Parathyroid adenoma (tissue), 2 donors: ENCODE data around the gene FAM168A.

ENCODE experiments used
- H2AFZ ChIP-seq: fragments of 300-600 bp; sonication (generic); one replicate; pipeline ENCODE4 v1.7.0; 2017; ENCODE audit warnings: antibody characterized with exemption, mild to moderate bottlenecking
- H3K27ac ChIP-seq: fragments of 300-600 bp; sonication (generic); one replicate; pipeline ENCODE4 v1.7.0; 2017
- H3K27me3 ChIP-seq: fragments of 300-600 bp; sonication (generic); one replicate; pipeline ENCODE4 v1.7.0; 2017; ENCODE audit warnings: low read length; ENCODE audit not compliant: control insufficient read depth, insufficient read depth
- H3K36me3 ChIP-seq: fragments of 300-600 bp; sonication (generic); one replicate; pipeline ENCODE4 v1.7.0; 2017; ENCODE audit warnings: low read length; ENCODE audit not compliant: control insufficient read depth, insufficient read depth
- H3K4me1 ChIP-seq: fragments of 300-600 bp; sonication (generic); one replicate; pipeline ENCODE4 v1.7.0; 2017; ENCODE audit warnings: control low read depth
- H3K4me2 ChIP-seq: fragments of 300-600 bp; sonication (generic); one replicate; pipeline ENCODE4 v1.7.0; 2017; ENCODE audit warnings: low read length
- H3K4me3 ChIP-seq: fragments of 300-600 bp; sonication (generic); one replicate; pipeline ENCODE4 v1.7.0; 2017; ENCODE audit warnings: low read depth, low read length
- H3K79me2 ChIP-seq: fragments of 300-600 bp; sonication (generic); one replicate; pipeline ENCODE4 v1.7.0; 2017; ENCODE audit warnings: control low read depth
- H3K9ac ChIP-seq: fragments of 300-600 bp; sonication (generic); one replicate; pipeline ENCODE4 v1.7.0; 2017; ENCODE audit warnings: mild to moderate bottlenecking
- H3K9me3 ChIP-seq: fragments of 300-600 bp; sonication (generic); one replicate; pipeline ENCODE4 v1.7.0; 2017; ENCODE audit warnings: low read length; ENCODE audit not compliant: control insufficient read depth
- TF ChIP-seq, protein P1 (sequence below): fragments of 300-600 bp; sonication (generic); IDR thresholded peaks from one replicate; pipeline ENCODE4 v1.7.0; 2017; ENCODE audit warnings: antibody characterized with exemption, mild to moderate bottlenecking
- donor health status: primary hyperparathyroidism.

FAM168A gene

DNA sequence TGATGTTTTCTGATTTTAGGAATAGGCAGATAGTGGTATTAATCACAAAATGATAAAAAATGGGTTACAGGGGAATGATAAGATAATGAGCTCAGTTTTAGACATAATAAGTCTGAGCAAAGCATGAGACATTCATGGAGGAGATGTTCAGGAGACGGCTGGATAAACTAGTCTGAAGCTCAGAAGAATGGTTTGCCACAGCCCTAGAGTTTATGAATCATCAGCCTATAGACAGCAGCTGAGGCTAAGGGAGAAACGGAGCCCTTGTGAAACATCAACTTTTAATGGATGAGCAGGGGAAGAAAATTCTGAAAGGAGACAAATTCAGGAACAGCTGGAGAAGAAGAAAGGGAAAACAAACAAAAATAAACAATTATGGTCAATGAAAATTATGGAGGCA, 134.6 kb downstream of the FAM168A start:
- Histone ChIP-seq H3K4me1 (no peaks in the 10 kb centered on the region), H3K4me2 (no peak overlapping the region), H3K4me3 (no peak overlapping the region), H3K9me3 (no peaks in the 10 kb centered on the region), H3K79me2 (peaks cover 3% of the 10 kb centered on the region), H3K36me3 (no peaks in the 10 kb centered on the region), H3K27me3 (no peaks in the 10 kb centered on the region), H2AFZ (no peak overlapping the region), H3K27ac (no peak overlapping the region), H3K9ac (no peak overlapping the region)
- TF ChIP-seq, protein P1, sequence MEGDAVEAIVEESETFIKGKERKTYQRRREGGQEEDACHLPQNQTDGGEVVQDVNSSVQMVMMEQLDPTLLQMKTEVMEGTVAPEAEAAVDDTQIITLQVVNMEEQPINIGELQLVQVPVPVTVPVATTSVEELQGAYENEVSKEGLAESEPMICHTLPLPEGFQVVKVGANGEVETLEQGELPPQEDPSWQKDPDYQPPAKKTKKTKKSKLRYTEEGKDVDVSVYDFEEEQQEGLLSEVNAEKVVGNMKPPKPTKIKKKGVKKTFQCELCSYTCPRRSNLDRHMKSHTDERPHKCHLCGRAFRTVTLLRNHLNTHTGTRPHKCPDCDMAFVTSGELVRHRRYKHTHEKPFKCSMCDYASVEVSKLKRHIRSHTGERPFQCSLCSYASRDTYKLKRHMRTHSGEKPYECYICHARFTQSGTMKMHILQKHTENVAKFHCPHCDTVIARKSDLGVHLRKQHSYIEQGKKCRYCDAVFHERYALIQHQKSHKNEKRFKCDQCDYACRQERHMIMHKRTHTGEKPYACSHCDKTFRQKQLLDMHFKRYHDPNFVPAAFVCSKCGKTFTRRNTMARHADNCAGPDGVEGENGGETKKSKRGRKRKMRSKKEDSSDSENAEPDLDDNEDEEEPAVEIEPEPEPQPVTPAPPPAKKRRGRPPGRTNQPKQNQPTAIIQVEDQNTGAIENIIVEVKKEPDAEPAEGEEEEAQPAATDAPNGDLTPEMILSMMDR = no peak

DNA sequence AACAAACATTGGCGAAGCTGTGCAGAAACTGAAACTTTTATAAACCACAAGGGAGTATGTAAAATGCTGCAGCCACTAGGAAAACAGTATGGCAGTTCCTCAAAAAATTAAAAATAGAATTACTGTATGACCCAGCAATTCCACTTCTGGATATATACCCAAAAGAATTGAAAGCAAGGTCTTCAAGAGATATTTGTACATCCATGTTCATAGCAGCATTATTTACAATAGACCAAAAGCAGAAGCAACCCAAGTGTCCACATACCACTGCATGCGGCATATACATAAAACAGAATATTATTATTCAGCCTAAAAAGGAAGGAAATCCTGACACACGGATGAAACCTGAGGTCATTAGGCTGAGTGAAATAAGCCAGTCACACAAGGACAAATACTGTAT, 135.9 kb downstream of the FAM168A start:
- H3K9me3 ChIP-seq = no peaks in the 10 kb centered on the region
- H3K4me2 ChIP-seq = no peak overlapping the region
- no peaks in the 10 kb centered on the region for H3K36me3 ChIP-seq
- peaks cover 3% of the 10 kb centered on the region for H3K79me2 ChIP-seq
- no peak overlapping the region for H3K9ac ChIP-seq
- no peaks in the 10 kb centered on the region for H3K27me3 ChIP-seq
- no peak overlapping the region for H3K4me3 ChIP-seq
- TF ChIP-seq, protein P1 = no peak
- H2AFZ ChIP-seq = no peak overlapping the region
- H3K27ac ChIP-seq = no peak overlapping the region
- H3K4me1 ChIP-seq = no peaks in the 10 kb centered on the region

DNA sequence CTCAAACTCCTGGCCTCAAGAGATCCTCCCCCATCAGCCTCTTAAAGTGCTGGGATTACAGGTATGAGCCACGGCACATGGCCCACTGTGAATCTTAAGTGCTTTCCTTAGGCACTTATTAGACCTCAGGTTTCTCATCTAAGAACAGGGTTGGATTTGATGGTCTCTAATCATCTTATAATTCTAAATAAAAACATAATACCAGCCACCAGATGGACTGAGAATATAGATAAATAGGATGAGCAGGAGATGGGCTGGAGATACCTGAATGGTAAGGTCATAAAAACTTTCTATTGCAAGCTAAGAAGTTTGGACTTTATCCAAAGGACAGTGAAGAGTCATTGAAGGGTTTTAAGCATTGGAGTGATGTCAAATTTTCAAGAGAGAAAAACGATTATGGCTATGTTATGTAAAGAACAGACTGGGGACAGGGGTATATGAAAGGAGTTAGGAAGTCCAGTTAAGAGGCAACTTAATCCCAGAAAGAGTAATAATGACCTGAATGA, 136.5 kb downstream of the FAM168A start:
- TF ChIP-seq, protein P1 = no peak
- H3K36me3 ChIP-seq = no peaks in the 10 kb centered on the region
- H3K4me3 ChIP-seq = no peak overlapping the region
- H3K9me3 ChIP-seq = no peaks in the 10 kb centered on the region
- H3K27ac ChIP-seq = no peak overlapping the region
- no peak overlapping the region for H2AFZ ChIP-seq
- no peaks in the 10 kb centered on the region for H3K27me3 ChIP-seq
- no peak overlapping the region for H3K4me2 ChIP-seq
- peaks cover 3% of the 10 kb centered on the region for H3K79me2 ChIP-seq
- H3K9ac ChIP-seq = no peak overlapping the region
- no peaks in the 10 kb centered on the region for H3K4me1 ChIP-seq

DNA sequence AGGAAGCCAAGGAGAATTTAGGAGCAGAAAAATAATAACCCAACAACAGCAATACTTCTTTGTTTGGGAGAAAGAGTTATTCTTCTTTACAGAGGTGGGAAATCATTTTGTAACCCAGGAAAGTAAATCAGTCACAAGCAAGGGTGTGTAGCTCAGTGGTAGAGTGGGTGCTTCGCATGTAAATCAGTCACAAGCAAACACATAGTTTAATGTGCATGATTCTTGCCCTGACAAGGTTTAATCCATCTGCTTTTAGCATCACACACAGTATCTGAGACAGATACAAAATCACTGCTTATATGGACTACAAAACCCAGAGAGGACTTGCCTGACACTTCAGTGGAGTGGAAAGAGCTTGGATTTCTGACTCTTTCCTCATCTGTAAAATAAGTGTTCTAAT, 139.7 kb downstream of the FAM168A start:
- H3K36me3 ChIP-seq = no peaks in the 10 kb centered on the region
- H3K79me2 ChIP-seq = peaks cover 3% of the 10 kb centered on the region
- H3K27me3 ChIP-seq = no peaks in the 10 kb centered on the region
- H2AFZ ChIP-seq = no peak overlapping the region
- H3K4me1 ChIP-seq = no peaks in the 10 kb centered on the region
- TF ChIP-seq, protein P1 = no peak
- H3K4me3 ChIP-seq = no peak overlapping the region
- H3K9ac ChIP-seq = no peak overlapping the region
- no peak overlapping the region for H3K27ac ChIP-seq
- no peak overlapping the region for H3K4me2 ChIP-seq
- no peaks in the 10 kb centered on the region for H3K9me3 ChIP-seq

DNA sequence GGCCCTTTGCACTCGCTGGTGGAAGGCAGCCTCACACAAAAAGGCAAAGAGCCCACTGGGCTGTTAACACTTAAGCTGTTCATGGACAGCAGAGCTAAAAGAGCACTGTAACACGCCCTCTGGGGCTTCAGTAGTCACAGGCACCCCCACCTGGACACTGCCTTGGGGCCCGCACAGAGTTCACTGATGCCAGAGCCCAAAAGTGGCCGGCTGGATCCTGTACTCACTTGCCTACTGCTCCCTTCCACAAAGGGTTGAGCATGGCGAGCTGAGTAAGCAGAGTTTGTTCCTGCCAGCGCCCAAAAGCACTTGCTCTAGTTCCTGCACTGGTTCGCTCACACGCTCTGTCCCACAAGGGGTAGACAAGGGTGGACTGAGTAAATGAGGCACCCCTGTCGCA, 142.9 kb downstream of the FAM168A start:
- no peak overlapping the region for H3K4me3 ChIP-seq
- H3K4me2 ChIP-seq = no peak overlapping the region
- no peaks in the 10 kb centered on the region for H3K79me2 ChIP-seq
- no peak overlapping the region for H3K9ac ChIP-seq
- H2AFZ ChIP-seq = no peak overlapping the region
- no peaks in the 10 kb centered on the region for H3K9me3 ChIP-seq
- no peaks in the 10 kb centered on the region for H3K4me1 ChIP-seq
- TF ChIP-seq, protein P1 = no peak
- H3K27me3 ChIP-seq = no peaks in the 10 kb centered on the region
- H3K36me3 ChIP-seq = no peaks in the 10 kb centered on the region
- no peak overlapping the region for H3K27ac ChIP-seq
